Left colon (tissue), 2 donors: Measurements from ENCODE around the gene PKP3. TPM values are rescaled to one million over a fixed set of nuclear protein-coding genes. Genes with fewer than 3 reads are reported as not detected.
"Not testable (repeated sequence)": the region's sequence is repeated elsewhere in the genome, so short reads cannot be mapped to it uniquely, and the experiment has no call there.

Experiments
- ATAC-seq: fragments of 200-7000 bp; cut with Tn5 transposase; one replicate; pipeline ENCODE4 v1.9.1; 2020; ENCODE audit warnings: mild to moderate bottlenecking, moderate library complexity
- DNase-seq, 2 donors: peaks; one replicate each; pipeline ENCODE4 v3.0.0-alpha.2; 2020
- intact Hi-C, 2 donors: fragments of 100-400 bp; cut with DNase I in 1 of 2; cut with micrococcal nuclease in 1 of 2; formaldehyde crosslinking; loops; one replicate each; pipeline versions ENCODE4 v1.11.2 to v1.14.0; 2022; cut with DNase I, micrococcal nuclease
- total RNA-seq, 2 donors: library from RNA; stranded (reverse); fragmentation: NEBNext Ultra II Directional; extraction: Animal tissue kit (Norgen Biotek cat#: 25700); gene quantifications; one replicate each; pipeline ENCODE4 v1.2.1, GENCODE V29; 2021
- donor health status: DM: no; HTN: no; CAD: no.
- donor health status: DM: yes; HTN: yes; CAD: no.

PKP3 gene
- total RNA-seq, 2 donors from 2014 or later: 168 to 194 TPM

GRCh38 chr11:433641-434040, 39.6 kb downstream of the PKP3 start:
- intact Hi-C loops: no loop called here
- ATAC-seq (no peak), DNase-seq (no peak)

DNA sequence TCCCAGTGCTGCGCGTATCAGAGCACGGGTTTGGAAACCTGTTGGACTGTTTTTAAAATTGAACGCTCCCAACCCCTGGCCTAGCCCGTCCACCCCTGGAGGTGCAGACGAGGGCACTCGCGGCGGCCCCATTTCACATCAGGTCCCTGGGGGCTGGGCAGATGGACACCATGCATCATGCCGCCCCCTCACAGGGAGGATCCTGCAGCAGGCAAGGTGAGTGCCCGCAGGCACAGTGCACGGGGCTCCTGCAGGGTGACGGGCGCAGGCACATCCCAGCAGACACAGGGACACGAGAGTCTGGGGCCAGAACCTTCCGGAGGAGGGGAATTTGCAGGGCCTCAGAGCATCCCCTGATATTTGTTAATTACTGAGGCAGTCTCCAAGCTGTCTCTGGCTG, 40.5 kb downstream of the PKP3 start:
- intact Hi-C loops: no loop called here
- no peak for DNase-seq
- ATAC-seq: no peak

- DNase-seq, intact Hi-C loops, ATAC-seq: not testable (repeated sequence)
Measured at GRCh38 chr11:434999-435740, 41.2 kb downstream of the PKP3 start.

DNA sequence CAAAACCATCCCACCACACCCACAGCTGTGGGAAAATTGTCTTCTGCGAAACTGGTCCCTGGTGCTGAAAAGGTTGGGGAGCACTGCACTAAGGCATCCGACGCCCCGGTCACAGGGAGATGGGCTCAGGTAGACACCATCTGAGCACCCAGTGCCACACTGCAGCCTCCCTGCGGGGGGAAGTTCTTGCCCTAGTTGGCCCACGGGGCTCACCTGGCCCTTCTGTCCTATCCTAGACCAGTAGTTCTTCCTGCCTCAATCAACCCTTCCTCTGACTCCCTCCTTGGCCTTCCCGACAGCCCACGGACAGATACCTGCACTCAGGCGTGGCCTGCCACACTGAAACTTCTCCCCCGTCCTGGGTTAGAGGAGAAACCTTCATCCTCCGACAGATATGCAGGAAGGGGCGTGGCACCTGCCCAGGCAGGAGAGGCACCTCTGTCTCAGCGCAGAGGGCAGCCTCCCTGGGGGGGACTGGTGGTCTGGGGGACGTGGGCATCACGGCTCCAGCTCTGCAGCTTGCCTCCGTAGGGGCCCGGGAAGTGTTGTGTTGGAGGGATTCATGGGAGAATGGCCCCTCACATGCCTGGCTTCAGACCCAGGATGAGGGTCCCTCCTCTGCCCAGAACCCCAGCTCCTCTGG, 43.3 kb downstream of the PKP3 start:
- DNase-seq (no peak), ATAC-seq (no peak)
- intact Hi-C loops: no loop called here

- intact Hi-C loops: no loop called here
Measured at GRCh38 chr11:438101-438844, 44.3 kb downstream of the PKP3 start.

DNA sequence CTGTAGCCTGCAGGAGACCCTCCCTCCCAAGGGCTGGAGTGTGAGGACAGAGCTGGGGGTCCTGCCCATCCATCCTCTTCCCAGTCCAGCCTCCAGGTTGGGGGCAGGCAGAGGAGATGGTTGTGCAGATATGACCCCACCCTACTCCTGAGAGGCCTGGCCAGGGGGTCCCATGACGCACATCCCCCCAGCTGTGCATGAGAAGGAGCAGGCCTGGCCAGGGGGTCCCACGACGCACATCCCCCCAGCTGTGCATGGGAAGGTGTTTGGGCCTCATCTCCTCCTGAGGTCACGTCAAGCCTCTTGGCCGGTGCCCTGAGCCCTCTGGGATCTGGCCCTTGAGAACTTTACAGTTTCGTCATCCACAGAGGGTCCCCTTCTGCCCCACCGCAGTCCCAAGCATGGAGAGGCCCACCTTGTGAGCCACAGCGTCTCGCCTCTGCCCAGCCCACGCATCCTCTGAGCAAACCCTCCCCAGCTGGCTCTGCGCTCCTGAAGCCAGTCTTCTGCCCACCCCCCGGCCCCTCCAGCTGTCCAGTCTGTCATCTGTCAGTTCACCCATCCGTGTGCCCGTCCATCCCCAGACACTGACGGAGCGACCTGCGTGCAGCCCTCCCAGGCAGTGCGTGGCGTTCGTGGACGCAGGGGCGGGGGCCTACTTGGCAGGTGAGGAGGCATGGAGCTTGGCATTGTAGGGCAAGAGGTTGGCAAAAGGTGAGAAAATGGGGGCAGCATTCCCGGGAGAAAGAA, 45.5 kb downstream of the PKP3 start:
- intact Hi-C loops: no loop called here
- DNase-seq: no peak
- no peak for ATAC-seq

More at GRCh38 chr11:438101-438844, 44.3 kb downstream of the PKP3 start:
- DNase-seq (no peak), ATAC-seq (no peak)

DNA sequence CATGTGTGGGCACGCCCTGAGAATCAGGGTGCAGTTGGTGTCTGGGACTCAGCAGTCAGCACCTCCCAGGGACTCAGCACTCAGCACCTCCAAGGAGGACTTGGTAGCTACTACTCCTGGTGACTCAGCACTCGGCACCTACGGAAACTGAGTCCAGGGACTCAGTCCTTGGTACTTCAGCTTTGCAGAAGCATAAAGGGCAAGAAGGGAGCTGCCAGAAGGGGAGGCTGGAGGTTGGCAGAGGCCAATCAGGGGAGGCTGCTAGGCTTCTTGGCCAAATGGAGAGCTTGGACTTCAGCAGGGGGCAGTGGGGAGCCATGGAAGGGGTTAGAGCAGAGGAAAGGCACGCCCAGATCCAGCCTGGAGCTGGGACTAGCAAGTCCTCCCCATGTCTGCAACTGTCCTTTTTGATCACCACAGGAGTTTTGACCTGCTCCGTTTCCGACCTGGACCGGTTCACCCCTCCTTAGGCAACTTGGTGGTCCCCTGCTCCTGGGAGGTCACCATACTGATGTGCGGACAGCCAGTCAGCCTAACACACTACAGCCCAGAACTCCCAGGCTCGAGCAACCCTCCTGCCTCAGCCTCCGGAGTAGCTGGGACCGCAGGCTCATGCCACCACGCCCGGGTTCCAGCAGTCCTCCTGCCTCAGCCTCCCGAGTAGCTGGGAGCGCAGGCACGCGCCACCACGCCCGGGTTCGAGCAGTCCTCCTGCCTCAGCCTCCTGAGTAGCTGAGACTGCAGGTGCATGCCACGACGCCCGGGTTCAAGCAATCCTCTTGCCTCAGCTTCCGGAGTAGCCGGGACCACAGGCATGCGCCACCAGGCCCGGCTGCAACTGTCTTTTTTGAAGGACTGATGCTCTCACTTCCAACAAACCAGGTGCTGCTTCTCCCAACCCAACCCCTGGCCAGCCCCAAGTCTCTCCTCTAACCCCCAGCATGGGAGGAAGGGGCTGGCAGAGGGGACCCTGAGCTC, 46.3 kb downstream of the PKP3 start:
- ATAC-seq (peak; percentile 25), DNase-seq (peak in 1 of 2 donors; percentile 65)
- intact Hi-C loops: no loop called here

GRCh38 chr11:441043-441417, 47.0 kb downstream of the PKP3 start:
- ATAC-seq (peak; percentile 26), DNase-seq (no peak)
- intact Hi-C loops: no loop called here

DNA sequence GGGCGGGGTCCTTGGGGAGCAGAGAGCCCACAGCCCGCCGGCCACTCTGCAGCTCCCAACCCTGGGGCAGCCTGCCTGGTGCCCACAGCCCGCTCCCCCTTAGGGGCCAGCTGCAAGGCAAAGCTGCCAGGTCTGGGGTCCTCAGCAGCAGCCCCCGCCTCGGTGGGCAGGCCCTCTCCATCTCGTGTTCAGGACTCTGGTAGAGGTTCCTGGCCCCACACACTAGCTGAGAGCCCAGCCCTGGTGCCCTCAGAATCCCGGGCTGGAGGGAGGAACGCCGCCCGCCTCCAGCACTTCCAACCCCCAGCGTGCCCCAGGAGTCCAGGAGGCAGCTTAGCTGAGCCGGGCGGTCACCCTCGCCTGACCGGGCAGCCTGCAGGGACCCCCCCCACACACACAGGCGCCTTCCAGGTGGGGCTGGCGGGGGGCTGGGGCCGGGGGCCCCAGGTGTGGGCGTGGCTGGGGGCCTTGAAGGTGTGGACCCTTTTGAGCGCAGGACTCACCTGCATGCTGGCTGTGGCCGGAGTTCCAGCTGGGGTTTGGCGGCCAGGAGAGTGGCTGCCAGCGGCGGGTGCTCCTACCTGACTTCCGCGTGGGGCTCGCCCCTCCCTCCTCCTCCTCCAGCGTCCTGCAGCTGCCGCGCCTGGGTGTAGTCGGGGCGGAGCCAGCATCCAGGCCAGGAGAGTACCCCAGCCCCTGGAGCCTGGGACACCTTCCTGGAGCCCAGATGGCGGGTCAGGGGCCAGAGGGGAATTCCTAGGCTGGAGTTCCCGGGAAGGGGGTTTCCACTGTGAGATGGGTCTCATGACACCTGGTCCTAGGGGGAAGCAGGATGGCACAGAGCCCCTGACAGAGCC, 47.6 kb downstream of the PKP3 start, which contains the start of gene ANO9:
Gene ANO9, minus strand, starts transcription at position 594 of the 857 bp plus-strand sequence. Its CDS starts 85 bp downstream, at position 509.
- ATAC-seq (peak; percentile 70), DNase-seq (peak; percentile 88 to 90)
- intact Hi-C loops: no loop called here

GRCh38 chr11:442611-443081, 48.6 kb downstream of the PKP3 start:
- ATAC-seq (no peak), DNase-seq (no peak)
- intact Hi-C loops: no loop called here

- intact Hi-C loops: no loop called here
- peak; percentile 21 for ATAC-seq
- DNase-seq: peak in 1 of 2 donors; percentile 54
Measured at GRCh38 chr11:443542-444199, 49.7 kb downstream of the PKP3 start.

GRCh38 chr11:444396-445144, 50.6 kb downstream of the PKP3 start:
- peak; percentile 79 to 84 for DNase-seq
- peak; percentile 48 for ATAC-seq

GRCh38 chr11:445765-446588, 52.0 kb downstream of the PKP3 start:
- DNase-seq (peak; percentile 73 to 84), ATAC-seq (peak; percentile 49)
- intact Hi-C loops: no loop called here

More at GRCh38 chr11:444396-445144, 50.6 kb downstream of the PKP3 start:
- intact Hi-C loops: no loop called here

- intact Hi-C loops: no loop called here
- peak; percentile 5 for ATAC-seq
- DNase-seq: peak; percentile 57 to 66
Measured at GRCh38 chr11:446891-447290, 52.9 kb downstream of the PKP3 start.
